Medulla oblongata (tissue), 1 donor: ENCODE measurements around the gene AMFR.
A peak's percentile ranks its signal among the peaks of the same experiment; 100 is the strongest.
"Not testable (repeated sequence)": the region's sequence is repeated elsewhere in the genome, so short reads cannot be mapped to it uniquely, and the experiment has no call there.

Source experiments
- DNase-seq: peaks from one replicate; pipeline ENCODE4 v3.0.0-alpha.2; 2015; ENCODE audit errors: extremely low spot score

AMFR gene

GRCh38 chr16:56423584-56424403, 1.6 kb downstream of the AMFR start:
- peak; percentile 34 for DNase-seq

- peak; percentile 33 for DNase-seq
These were observed 2.4 kb downstream of the AMFR start for GRCh38 chr16:56422896-56423441.

- DNase-seq: no peak
These were observed 3.2 kb downstream of the AMFR start for GRCh38 chr16:56421976-56422669.

- no peak for DNase-seq
These were observed 4.0 kb downstream of the AMFR start for GRCh38 chr16:56421313-56421712.

- DNase-seq: no peak
These were observed 4.7 kb downstream of the AMFR start for GRCh38 chr16:56420613-56421012.

- DNase-seq: no peak
These were observed 5.4 kb downstream of the AMFR start for GRCh38 chr16:56419740-56420548.

- no peak for DNase-seq
These were observed 8.2 kb downstream of the AMFR start for GRCh38 chr16:56417138-56417537.

GRCh38 chr16:56415875-56416274, 9.5 kb downstream of the AMFR start:
- no peak for DNase-seq

GRCh38 chr16:56414366-56414765, 11.0 kb downstream of the AMFR start:
- DNase-seq: no peak

- no peak for DNase-seq
These were observed 12.0 kb downstream of the AMFR start for GRCh38 chr16:56413381-56413780.

- DNase-seq: no peak
These were observed 13.7 kb downstream of the AMFR start for GRCh38 chr16:56411624-56412023.

- DNase-seq: no peak
These were observed 14.2 kb downstream of the AMFR start for GRCh38 chr16:56411123-56411522.

- DNase-seq: no peak
These were observed 16.1 kb downstream of the AMFR start for GRCh38 chr16:56409195-56409594.

GRCh38 chr16:56408379-56409098, 16.8 kb downstream of the AMFR start:
- no peak for DNase-seq

- DNase-seq: no peak
These were observed 19.2 kb downstream of the AMFR start for GRCh38 chr16:56405977-56406672.

- DNase-seq: no peak
These were observed 23.9 kb downstream of the AMFR start for GRCh38 chr16:56401482-56401881.

- DNase-seq: no peak
These were observed 24.9 kb downstream of the AMFR start for GRCh38 chr16:56400458-56400857.

- no peak for DNase-seq
These were observed 25.9 kb downstream of the AMFR start for GRCh38 chr16:56399486-56399885.

- no peak for DNase-seq
These were observed 26.3 kb downstream of the AMFR start for GRCh38 chr16:56399047-56399446.

GRCh38 chr16:56396724-56397123, 28.6 kb downstream of the AMFR start:
- not testable (repeated sequence) for DNase-seq

- DNase-seq: no peak
These were observed 35.8 kb downstream of the AMFR start for GRCh38 chr16:56389554-56389953.
